Gastroesophageal sphincter (tissue), 3 donors: ENCODE data around the gene CD248.
"Not testable (repeated sequence)": the region's sequence is repeated elsewhere in the genome, so short reads cannot be mapped to it uniquely, and the experiment has no call there.

Experiments
- CTCF ChIP-seq, 4 experiments: fragments of 200-600 bp in 2 of 4; fragments of 450-650 bp in 2 of 4; sonication (generic) in 1 of 4; IDR thresholded peaks; one replicate each; pipeline ENCODE4 v1.5.1; 2017 to 2019; ENCODE audit warnings: antibody characterized with exemption in 4 of 4, mild to moderate bottlenecking in 2 of 4, moderate library complexity in 2 of 4
- EP300 ChIP-seq: sonication (generic); formaldehyde crosslinking; IDR thresholded peaks from one replicate; pipeline ENCODE4 v1.6.1; 2017; ENCODE audit warnings: antibody characterized with exemption, mild to moderate bottlenecking
- POLR2A ChIP-seq, 2 donors: fragments of 450-650 bp; IDR thresholded peaks; one replicate each; pipeline ENCODE4 v1.6.1; 2017; ENCODE audit warnings: antibody characterized with exemption in 2 of 2, mild to moderate bottlenecking in 2 of 2, moderate library complexity in 1 of 2
- POLR2AphosphoS5 ChIP-seq: sonication (generic); formaldehyde crosslinking; IDR thresholded peaks from one replicate; pipeline ENCODE4 v1.6.1; 2017; ENCODE audit warnings: antibody characterized with exemption

GRCh38 chr11:66320748-66321147 is 3.9 kb upstream of the CD248 start:
- not testable (repeated sequence) for TF ChIP-seq CTCF (IDR thresholded peaks at IDR 0.05); POLR2AphosphoS5; POLR2A (IDR thresholded peaks at IDR 0.05); EP300
